Stimulated activated naive CD8-positive, alpha-beta T cell treated with anti-CD3 and anti-CD28 coated beads, Interleukin-15, Interleukin-2, amounts not matched to agents 100 U/mL and 50 U/mL, for 24 hours (primary cell): ENCODE measurements around the gene DDX49.
"Not testable (repeated sequence)": the region's sequence is repeated elsewhere in the genome, so short reads cannot be mapped to it uniquely, and the experiment has no call there.

Source experiments
- ATAC-seq: fragments of 150-1000 bp; cut with Tn5 transposase; one replicate; pipeline ENCODE4 v1.10.0; 2021
- DNase-seq: peaks from one replicate; pipeline ENCODE4 v3.0.0; 2021

DDX49 gene

GRCh38 chr19:18910801-18911436, 8.6 kb upstream of the DDX49 start:
- DNase-seq = no peak
- ATAC-seq = no peak

DNA sequence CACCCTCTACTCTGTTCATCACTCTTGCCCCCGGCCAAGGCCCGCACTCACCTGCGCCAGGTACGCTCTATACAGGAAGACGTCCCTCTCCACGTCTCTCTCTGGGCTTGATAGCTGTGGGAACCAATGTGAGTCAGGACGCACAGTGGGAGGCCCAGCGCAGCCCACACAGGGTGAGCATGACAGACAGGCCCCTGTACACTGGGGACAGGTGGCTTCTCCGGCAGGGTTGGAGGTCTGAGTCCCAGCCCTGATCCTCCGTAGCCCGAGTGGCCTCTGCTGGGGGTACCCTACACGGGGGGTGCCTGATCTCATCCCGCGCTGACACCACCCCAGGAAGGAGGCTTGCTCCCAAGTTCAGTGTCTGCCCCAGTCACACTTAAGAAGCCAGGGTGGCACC, 6.6 kb upstream of the DDX49 start:
- no peak for DNase-seq
- no peak for ATAC-seq

DNA sequence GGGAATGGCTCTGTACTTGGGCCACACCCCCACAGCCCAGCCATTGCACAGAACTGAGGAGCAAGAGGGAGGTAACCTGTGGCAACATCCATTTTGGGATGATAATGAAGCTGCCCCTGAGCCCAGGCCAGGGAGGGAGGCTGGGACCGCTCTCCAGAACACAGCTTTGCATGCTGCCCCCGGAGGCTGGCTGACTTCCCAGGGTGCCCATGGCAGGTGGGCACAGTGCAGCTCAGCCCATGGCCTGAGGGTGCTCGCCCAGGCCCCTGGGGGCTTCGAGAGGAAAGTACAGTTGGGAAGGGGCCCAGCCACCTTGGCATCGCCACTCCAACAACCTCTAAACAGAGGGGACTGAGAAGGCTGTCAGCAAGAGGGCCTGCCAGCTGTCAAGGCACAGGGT, 6.0 kb upstream of the DDX49 start:
- ATAC-seq (no peak), DNase-seq (no peak)

GRCh38 chr19:18915639-18916038, 3.9 kb upstream of the DDX49 start:
- peak; percentile 55 for DNase-seq

DNA sequence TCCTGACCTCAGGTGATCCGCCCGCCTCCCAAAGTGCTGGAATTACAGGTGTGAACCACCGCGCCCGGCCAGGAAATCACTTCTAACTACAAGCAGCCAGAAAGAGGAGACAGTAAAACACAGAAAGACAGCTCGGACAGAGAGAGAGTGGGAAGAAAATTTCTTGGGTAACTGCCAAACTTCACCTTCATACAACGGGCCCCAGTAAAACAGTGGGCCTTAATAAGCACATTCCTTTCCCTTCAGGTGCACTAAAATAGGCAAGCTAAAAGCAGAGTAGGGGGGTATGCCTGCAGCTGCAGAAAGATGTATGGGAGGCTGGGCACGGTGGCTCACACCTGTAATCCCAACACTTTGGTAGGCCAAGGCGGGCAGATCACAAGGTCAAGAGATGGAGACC, 1.9 kb upstream of the DDX49 start:
- DNase-seq, ATAC-seq: not testable (repeated sequence)

More at GRCh38 chr19:18915639-18916038, 3.9 kb upstream of the DDX49 start:
- no peak for ATAC-seq

GRCh38 chr19:18919900-18920214, 342 bp downstream of the DDX49 start:
- no peak for DNase-seq
- no peak for ATAC-seq

DNA sequence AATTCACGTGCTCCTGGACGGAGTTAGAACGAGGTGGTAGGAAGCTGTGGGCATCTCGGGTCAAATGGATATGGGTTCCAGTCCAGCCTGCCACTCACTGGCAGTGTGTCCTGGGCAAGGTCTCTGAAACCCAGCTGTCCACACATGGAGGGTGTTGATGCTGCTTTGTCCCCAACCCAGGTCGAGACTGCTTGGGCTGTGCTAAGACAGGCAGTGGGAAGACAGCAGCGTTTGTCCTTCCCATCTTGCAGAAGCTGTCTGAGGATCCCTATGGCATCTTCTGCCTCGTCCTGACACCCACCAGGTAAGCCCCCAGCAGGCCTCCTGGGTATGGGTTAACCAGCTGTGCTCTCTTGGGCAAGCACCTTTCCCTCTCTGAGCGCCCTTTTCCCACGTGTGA, 885 bp downstream of the DDX49 start:
- DNase-seq (no peak), ATAC-seq (no peak)

GRCh38 chr19:18921593-18921992, 2.1 kb downstream of the DDX49 start:
- ATAC-seq = no peak
- DNase-seq = no peak

DNA sequence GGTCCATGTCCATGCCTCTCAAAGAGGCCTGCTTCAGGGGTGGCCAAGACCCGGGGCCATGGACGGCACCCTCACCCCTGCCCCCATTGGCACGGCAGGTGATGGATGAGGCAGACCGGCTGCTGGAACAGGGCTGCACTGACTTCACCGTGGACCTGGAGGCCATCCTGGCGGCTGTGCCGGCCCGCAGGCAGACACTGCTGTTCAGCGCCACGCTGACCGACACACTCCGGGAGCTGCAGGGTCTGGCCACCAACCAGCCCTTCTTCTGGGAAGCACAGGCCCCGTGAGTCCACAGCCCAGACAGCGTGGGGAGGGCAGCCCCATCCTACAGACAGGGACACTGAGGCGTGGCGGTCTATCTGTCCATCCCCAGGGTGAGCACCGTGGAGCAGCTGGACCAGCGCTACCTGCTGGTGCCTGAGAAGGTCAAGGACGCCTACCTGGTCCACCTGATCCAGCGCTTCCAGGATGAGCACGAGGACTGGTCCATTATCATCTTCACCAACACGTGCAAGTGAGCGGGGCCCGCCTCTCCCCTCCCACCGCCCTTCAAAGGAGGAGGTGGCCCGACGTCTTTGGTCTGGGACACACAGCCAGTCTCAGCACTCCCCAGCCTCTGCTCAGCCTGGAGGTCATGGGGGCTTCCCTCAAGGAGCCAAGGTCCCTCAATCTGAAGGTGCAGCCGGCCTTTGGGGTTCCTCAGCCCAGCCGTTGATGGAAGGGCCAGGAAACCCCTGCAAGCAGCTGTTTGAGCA, 2.9 kb downstream of the DDX49 start:
- no peak for DNase-seq
- no peak for ATAC-seq

GRCh38 chr19:18924684-18925213, 5.2 kb downstream of the DDX49 start:
- DNase-seq (no peak), ATAC-seq (no peak)

DNA sequence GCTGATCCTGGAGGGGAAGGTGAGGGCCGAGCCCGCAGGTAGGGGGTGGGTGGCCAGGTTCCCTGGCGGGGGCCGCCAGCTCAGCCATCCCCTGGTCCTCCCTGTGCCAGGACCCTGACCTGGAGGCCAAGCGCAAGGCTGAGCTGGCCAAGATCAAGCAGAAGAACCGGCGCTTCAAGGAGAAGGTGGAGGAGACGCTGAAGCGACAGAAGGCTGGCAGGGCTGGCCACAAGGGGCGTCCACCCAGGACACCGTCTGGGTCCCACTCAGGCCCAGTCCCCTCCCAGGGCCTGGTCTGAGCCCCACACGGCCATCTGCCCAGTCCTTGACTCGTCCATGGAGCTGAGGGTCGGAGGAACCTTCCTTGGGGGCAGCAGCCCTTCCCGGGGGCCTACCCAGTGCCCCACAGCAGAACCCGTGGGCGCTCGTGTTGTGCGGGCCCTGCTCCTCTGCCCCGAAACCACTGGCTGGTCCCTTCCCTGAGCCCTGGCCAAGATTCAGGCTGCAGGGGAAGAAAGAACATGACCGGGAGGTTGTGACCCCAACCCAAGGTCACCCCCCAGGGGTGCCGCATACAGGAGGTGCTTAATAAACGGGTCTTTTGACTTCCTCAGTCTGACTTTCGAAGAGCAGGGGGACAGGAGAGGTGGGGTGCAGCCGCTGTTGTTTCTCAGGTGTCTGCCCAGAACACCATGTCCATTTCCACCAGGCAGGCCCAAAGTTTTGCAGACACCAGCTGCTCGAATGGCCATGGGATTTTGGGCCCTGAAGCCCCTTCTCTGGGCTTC, 8.7 kb downstream of the DDX49 start:
- no peak for ATAC-seq

GRCh38 chr19:18929311-18929710, 9.8 kb downstream of the DDX49 start:
- DNase-seq (no peak), ATAC-seq (no peak)

More for the DNA sequence above, 8.7 kb downstream of the DDX49 start:
- DNase-seq = no peak

DNA sequence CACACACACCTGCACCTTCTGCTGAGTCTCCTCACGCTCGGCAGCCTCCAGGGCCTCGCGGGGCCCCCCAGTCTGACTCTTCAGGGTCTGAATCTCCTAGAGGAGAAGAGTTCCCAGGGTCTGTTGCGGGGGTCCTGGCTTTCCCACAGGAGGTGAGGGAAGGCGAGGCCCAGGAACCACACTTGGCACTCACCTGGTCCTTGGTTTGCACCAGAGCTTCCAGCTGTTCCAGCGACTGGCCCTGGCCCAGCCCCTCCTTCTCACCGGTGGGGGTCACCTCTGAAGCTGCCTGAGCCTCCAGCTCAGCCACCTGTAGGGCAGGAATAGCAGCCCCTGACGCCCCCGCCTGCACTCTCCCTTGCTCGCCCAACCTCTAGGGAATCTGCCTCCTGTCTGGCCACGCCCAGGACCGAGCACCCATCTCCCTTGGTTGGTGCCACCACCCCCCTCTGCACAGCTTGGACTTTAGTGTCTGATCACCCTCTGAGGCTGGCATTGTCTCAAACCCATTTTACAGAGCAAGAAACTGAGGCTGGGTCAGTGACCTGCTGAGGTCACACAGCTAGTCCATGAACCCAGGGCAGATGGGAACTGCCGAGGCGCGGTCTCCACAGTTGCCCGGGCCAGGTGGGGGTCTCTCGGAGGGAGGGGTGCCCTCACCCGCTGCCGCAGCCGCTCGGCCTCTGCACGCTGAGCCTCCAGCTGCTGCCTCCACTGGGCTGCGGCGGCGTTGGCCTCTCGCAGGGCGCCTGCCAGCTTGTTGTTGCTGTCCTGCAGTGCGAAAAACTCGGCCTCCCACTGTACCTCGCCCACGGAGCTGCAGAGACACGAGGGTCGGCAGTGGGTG, 12.0 kb downstream of the DDX49 start:
- ATAC-seq = no peak

GRCh38 chr19:18932216-18932841, 12.8 kb downstream of the DDX49 start:
- peak; percentile 91 for DNase-seq
- ATAC-seq = peak; percentile 87

More for the DNA sequence above, 12.0 kb downstream of the DDX49 start:
- DNase-seq = no peak

- DNase-seq (no peak), ATAC-seq (no peak)
Observed at GRCh38 chr19:18933297-18933696, 13.8 kb downstream of the DDX49 start.

DNA sequence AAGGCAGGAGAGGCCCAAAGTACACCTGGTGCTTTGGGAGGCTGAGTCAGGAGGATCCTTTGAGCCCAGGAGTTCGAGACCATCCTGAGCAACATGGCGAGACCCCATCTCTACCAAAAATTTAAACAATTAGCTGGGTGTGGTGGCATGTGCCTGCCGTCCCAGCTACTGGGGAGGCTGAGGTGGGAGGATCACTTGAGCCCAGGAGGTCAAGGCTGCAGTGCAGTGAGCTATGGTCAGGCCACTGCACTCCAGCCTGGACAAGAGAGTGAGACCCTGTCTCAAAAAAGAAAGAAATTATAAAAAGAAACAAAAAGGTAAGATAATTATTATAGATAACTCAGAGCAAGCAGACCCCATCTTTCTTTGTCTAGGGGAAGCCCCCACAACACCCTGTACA, 19.6 kb downstream of the DDX49 start:
- ATAC-seq = no peak

DNA sequence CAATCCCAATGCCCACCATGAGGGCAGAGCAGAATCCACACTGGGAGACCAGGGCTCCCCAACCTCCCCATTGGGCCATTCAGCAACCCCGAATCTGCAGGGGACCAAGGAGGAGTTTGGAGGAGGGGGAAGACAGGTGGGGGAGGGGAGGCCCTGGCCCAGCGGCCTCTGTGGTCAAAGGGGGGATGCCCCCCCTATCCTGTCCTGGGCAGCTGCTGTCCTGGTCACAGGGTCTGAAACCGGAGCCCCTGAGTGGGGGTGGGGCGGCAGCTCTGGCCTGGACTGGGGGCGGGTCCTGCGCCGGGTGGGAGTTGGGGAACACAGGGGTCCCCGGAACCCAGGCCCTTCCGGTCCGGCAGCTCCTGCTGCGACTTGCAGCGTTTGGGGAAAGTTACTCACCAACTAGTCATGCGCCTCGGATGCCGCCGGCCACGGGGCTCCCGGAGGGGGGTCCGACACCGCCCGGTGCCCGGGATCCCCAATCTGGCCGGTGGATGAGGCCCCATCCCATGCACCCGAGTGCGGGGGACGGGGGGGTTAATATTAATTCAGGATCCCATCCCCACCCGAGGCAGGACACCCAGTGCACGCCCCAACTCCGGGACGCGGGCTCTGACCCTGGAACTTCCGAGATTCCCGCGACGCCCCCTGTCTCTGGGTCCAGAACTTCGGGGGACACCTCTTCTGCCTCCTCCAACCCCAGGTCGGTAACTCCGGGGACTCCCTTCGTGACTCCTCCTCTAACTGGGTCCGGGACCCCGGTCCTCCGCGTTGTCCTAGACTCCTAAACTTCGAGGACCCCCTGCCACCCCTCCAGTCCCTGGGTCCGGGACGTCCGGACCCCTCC, 20.6 kb downstream of the DDX49 start:
- DNase-seq (peak; percentile 41), ATAC-seq (peak; percentile 33)

More for the DNA sequence above, 19.6 kb downstream of the DDX49 start:
- DNase-seq = no peak

GRCh38 chr19:18940769-18941627, 21.5 kb downstream of the DDX49 start, which contains the start of gene HOMER3:
Gene HOMER3, minus strand, starts transcription at chr19:18941217. Its CDS starts 2,235 bp downstream, at chr19:18938982.
- DNase-seq = peak; percentile 91

DNA sequence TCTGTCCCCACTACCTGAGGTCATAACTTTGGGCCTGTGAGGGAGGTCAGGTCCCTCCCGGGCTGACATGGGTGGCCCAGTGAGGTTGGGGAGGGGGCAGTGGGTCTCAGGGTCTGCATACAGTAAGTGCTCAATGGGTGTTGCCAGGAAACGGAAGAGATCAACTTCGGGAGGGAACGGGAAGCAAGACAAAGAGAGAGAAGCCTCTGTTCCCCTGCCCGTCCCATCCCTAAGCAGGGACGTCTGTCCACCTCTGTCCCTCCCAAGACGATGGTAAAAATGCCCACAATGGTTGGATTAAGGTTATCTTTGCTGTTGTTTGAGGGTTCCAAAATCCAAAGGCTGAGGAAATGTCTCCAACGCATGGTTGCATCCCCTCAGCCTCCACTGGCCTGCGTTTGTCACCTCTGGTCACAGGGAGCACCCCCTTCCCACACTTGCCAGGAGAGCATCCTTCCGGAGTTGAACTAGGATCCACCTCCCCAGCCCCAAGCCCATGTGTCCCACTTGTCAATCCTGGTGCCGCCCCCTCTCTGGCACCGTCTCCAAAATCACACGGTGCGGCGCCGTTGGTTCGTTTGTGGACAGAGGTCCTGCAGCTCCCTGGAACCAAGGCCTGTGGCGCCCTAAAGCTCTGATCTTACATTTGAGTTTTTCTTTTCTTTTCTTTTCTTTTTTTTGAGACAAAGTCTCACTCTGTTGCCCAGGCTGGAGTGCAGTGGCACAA, 22.3 kb downstream of the DDX49 start:
- ATAC-seq = no peak

More at GRCh38 chr19:18940769-18941627, 21.5 kb downstream of the DDX49 start, which contains the start of gene HOMER3:
- peak; percentile 64 for ATAC-seq

More for the DNA sequence above, 22.3 kb downstream of the DDX49 start:
- DNase-seq = no peak
